Raji (cell line): Measurements from ENCODE around the gene JCAD.

Experiments used
- POLR2A ChIP-seq: IDR thresholded peaks from 2 replicates; pipeline ENCODE4 v1.6.1; 2011; ENCODE audit warnings: low read depth, low read length, control low read depth; ENCODE audit not compliant: insufficient read depth

JCAD gene

DNA sequence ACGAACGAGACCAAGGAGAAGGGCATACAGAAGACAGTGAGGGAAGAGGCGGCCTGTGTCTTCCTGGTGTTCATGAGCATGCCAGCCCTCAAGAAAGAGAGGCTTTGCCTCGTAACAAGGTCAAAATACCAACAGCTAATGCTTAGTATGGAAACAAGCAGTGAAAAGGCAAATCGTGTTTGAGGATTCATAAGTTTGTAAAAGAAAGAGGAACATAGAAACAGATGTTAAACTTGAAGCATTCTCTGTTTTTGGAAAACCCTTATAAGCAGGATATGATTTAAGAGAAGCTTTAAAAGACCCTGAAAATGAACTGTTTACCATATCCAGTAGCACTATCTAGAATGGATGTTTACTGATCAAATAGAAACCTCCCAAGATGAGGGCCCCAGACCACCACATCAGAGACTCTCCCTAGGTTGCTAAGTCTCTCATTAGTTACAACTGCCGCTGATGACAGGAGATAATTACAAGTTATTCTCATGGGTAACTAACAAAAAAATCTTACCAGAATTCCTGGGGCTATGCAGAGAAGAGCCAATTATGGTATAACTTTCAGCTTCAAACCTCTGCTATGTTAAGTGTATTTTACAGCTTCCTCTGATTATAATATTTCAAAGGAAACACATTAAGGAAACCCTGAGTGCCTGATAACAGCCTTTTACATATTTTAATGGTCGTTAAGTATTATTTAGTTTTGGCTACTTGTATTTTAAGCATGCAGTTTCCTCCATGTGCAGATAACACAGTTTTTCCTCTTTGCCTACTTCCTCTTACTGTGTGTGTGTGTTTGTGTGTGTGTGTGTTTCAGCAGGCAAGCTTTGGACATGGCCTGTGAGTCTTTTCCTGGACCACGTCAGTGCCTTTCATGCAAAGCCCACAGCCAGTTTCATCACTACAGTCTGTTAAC is 17.9 kb downstream of the JCAD start:
- TF ChIP-seq POLR2A: no peak

GRCh38 chr10:30040597-30040996 is 18.8 kb downstream of the JCAD start:
- TF ChIP-seq POLR2A: no peak

- TF ChIP-seq POLR2A: no peak
Observed at GRCh38 chr10:30039988-30040387, 19.4 kb downstream of the JCAD start.

- TF ChIP-seq POLR2A: no peak
Observed at GRCh38 chr10:30039567-30039966, 19.8 kb downstream of the JCAD start.

DNA sequence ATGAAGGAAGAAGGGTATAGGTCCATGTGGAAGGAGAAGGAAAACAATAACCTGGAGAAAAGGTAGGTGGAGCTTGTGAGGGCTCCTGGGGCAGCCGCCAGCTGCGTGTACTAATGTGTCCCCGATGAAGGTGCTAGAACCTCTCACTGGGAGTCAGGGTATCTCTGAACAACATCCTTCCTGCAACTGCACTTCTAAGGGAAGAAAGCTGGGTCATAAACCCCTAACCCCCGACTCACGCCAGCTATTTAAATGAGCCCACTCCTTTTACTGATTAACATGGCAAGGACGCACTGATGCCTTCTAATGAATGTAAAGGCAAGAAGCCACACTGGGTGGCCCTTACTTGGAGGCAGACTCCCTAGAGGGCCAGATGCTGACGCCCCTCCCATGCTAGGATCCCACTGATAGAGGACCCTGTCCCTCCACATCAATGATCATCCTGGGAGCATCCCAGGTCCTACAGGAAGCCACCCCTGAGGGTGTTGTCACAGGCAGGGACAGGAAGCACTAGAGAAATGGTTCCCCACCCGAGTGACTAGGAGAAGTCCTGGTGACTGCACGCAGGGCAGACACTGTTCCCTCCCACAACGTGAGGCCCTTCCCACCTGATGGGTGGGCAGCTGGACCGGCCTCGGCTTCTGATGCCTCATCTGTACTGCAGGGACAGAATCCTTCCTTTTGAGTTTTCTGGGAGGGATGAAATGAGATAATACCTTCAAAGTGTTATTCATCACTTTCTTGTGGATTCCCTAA is 20.4 kb downstream of the JCAD start:
- no peak for TF ChIP-seq POLR2A

DNA sequence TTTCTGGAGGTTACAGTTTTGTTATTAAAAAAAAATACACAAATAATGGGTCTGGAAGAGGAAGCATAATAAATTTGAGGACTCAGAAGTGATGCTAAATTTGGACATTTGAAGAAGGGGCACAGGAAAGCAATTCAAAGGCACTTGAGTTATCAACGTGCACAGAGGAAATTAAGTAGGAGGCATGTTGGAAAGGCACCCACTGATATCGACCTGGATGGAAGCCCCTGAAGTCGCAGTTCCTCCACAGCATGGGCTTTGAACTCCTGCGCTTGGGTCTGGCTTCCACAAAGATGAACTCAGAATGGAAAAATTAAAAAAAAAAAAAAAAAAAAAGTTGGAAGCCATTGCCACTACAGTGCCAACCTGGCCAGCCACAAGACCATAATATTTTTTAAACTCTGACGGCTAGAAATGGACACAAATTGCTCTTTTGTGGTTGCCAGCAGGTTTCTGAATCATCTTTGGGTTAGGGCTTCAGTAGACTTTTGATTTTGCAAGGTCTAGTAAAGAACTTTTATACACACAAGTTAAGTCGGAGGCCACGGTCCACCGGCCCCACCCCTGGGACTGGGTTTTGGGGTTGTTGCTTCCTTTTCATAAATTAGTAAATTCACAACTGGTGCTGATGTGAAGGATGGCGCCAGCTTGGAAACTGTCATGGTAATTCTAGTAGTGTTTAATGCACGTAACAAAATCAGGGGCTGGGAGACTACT is 21.6 kb downstream of the JCAD start:
- no peak for TF ChIP-seq POLR2A

GRCh38 chr10:30036811-30037210 is 22.6 kb downstream of the JCAD start:
- TF ChIP-seq POLR2A: no peak

- TF ChIP-seq POLR2A: no peak
Observed at GRCh38 chr10:30036341-30036740, 23.0 kb downstream of the JCAD start.

GRCh38 chr10:30034433-30035137 is 24.8 kb downstream of the JCAD start:
- no peak for TF ChIP-seq POLR2A

- TF ChIP-seq POLR2A: no peak
Observed at GRCh38 chr10:30032125-30032524, 27.3 kb downstream of the JCAD start.

DNA sequence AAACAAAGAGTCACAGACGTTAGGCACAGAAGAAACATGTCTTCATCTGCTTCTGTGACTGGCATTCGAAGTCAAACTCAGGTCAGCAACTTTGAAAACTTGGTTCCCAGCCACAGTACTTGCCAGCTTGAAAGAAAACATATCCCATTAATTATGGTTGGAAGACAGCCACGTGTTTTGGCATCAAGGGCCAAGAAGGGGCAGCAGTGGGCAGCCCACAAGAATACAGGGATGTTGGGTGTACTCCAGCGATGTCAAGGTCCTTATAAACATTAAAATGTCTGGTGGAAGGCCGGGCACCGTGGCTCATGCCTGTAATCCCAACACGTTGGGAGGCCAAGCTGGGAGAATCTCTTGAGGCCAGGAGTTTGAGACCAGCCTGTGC is 29.5 kb downstream of the JCAD start:
- no peak for TF ChIP-seq POLR2A

DNA sequence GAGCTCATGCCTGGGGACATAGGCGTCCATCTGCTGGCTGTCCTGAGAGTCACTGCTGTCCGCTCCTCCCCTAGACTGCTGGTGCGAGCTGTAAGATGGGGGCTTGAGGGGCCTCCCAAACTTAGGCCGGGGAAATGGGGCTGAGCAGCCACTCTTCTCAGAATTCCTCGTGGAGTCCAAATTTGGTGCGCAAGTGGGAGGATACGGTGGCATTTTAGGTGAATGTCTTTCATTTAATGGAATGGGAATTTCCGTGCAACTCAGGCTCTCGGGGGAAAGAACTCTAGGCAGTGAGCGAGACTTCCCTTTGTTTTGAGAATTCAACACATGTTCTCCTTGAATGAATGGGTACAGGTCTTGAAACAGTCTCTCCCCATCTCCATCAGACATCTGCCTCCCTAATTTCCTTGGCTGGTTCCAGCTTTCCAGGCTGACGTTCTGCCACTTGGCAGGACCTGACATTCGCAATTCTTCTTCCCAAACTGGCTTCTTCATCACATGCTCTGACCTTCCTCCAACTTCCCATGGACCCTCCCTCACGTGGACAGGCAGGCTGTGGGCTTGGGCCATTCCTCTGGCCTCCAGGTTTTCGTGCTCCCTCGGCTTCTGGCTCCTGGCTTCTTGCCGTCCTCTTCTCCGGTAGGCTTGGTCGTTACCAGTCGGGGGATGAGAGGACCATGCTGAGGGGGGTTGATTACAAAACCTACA is 30.1 kb downstream of the JCAD start:
- TF ChIP-seq POLR2A: no peak

DNA sequence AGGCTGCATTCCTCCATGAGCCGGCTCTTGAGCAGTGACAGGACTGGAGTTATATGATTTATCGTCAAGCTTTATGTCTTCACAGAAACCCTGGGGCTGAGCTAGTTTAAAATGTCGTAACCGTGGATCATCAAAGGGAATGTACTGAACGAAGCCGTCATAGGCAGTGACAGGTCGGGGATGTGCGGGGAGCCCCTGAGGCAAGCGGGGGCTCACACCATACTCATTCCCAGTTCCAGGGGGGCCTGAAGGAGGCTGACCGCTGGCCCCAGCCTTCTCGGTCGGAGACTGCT is 30.7 kb downstream of the JCAD start:
- no peak for TF ChIP-seq POLR2A

DNA sequence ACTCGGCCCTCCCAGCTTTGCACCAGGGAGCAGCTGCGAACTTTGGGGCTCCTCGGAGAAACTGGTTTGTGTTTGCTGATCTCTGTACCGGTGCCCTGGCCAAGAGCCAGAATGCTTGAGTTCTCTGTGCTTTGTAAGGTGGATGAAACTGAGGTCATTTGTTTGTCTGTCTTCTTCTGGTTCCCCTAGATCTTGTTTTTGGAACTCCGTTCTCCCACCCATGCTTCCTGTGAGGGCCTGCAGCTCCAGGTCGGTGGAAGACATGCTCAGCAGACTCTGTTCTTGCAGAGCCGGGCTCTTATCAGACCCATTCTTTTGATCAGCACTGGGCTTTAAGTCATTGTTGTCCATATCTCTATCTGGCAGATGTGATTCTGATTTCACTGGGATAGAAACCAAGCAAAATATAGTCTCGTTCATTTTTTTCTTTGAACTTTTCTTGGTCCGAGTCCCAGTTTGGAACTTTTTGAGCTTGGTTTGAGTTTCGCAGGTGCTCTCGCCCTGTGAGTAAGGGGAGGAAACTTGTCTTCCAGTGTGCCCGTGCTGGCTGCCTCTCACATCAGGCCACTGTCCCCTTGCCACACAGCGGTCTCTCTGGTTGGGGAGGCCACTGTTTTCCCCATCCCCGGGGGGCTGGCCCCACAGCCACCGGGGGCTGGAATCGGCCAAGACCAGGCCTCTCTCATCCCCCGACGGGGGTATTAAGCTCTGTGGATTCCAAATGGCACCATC is 31.2 kb downstream of the JCAD start:
- TF ChIP-seq POLR2A: no peak
